Measurements from ENCODE around the gene DLG4.
"Not testable (repeated sequence)": the region's sequence is repeated elsewhere in the genome, so short reads cannot be mapped to it uniquely, and the experiment has no call there.

Gene DLG4

GRCh38 chr17:7211491-7212273 lies 8.0 kb downstream of the DLG4 start:
- DNase-seq: no peak

GRCh38 chr17:7208754-7209460 lies 10.7 kb downstream of the DLG4 start:
- no peak for DNase-seq

- DNase-seq: no peak
These were observed 11.5 kb downstream of the DLG4 start for GRCh38 chr17:7208027-7208571.

GRCh38 chr17:7207120-7208001 lies 12.3 kb downstream of the DLG4 start:
- DNase-seq: no peak

- no peak for DNase-seq
These were observed 14.1 kb downstream of the DLG4 start for GRCh38 chr17:7205561-7205960.

- no peak for DNase-seq
These were observed 14.7 kb downstream of the DLG4 start for GRCh38 chr17:7204828-7205461.

DNA sequence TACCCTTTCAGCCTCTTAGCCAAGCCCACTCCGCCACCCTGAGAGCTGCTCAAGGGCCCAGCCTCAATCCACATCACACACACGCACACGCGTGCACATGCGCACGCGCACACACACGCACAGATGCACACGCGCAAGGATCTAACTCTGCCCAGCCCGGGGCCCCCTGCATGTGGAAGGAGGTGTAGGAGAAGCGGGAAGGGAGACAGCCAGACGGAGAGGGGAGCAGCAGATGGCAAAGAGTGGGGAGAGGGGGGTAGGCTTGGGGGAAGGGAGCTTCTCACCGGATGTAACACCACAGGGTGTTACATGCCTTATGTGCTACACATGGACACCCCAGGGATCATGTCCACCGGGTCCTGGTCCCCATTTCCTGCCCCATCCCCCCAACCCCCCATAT lies 15.3 kb downstream of the DLG4 start:
- DNase-seq: no peak

DNA sequence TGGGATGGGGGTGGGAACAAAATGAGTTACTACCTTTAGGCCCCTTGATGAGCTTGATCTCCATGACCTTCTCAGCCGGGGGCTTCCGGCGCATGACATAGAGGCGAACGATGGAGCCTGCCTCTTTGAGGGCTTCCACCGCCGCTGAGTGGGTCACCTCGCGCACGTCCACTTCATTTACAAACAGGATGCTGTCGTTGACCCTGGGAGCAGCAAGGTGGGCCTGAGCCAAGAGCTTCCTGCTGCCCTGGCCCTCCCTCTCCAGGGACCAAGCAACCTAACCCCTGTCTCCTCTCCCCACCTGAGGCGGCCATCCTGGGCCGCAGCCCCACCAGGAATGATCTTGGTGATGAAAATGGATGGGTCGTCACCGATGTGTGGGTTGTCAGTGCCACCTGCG lies 16.2 kb downstream of the DLG4 start:
- no peak for DNase-seq

DNA sequence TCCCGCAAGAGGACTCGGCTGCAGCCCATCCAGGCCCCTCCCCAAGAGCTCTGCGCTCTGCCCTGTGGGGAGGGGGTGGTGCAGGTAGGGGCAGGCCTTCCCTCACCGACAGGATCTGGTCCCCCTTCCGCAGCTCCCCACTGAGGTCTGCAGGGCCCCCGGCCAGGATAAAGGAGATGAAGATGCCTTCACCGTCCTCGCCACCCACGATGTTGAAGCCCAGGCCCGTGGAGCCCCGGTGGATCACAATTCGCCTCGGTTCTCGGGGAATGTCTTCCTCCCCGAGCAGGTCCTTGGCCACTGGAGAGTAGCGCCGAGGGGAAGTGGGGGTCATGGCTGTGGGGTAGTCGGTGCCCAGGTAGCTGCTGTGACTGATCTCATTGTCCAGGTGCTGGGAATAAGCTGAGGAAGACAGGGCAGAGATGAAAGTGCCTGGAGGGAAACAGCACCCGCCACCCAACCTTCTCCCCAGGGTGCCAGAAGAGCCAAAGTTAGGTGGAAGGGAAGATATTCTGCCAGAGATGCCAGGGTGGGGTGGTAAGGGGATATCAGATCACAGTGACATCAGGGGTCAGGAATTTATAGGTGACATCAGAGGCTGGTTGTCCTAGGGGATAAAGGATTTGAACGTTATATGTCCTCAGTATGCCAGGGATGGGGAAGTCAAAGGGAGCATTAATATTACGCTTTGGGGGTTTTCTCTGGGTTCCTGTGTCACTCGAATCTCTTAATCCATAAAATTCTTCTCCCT lies 22.8 kb downstream of the DLG4 start:
- no peak for DNase-seq

- no peak for DNase-seq
These were observed 23.7 kb downstream of the DLG4 start for GRCh38 chr17:7195971-7196370.

DNA sequence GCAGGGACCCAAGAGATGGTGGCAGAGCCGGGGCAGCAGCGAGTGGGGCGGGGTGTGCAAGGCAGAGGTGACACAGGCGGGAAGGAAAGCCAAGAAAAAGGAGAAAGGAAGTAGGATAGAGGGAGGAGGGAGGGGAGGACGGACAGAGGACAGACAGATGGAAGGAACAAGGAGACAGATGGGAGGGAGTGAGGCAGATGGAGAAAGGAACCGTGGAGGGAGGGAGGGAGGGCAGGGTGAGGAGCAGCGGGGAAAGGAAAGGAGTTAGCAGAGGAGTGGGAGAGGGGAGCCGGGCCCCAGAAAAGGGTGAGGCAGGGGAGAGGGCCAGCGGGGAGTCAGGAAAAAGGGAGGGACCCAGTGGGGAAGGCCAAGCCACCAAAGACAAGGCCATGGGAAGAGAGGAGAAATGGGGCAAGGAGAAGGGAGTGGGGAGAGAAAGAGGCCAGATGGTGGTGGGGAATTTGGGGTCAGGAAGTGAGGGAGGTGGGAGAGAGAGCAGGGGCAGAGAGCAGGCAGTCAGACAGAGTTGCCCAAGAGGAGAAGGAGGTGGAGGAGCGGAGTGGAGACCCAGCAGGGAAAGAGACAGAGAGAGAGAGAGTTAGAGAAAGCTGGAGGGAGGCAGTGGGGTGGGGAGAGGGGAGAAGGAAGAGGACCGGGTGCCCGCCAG lies 27.2 kb downstream of the DLG4 start:
- no peak for DNase-seq

GRCh38 chr17:7191571-7192270 lies 27.9 kb downstream of the DLG4 start:
- no peak for DNase-seq

DNA sequence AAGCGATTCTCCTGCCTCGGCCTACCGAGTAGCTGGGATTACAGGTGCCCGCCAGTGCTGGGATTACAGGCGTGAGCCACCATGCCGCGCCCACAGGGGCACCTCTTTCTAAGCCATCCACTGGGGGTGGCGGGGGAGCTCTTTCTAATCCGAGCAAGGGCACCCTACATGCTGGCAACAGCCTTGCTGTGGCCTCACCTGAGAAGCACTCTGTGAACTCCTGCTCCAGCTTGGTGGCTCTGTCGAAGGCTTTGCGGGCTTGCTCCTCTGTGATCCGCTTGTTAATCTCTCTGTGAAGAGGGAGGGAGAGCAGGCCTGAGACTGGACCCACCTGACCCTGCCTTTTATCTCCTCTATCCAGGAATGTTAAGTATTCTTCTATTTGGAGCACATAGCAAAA lies 28.6 kb downstream of the DLG4 start:
- no peak for DNase-seq

GRCh38 chr17:7190276-7190917 lies 29.2 kb downstream of the DLG4 start:
- no peak for DNase-seq

DNA sequence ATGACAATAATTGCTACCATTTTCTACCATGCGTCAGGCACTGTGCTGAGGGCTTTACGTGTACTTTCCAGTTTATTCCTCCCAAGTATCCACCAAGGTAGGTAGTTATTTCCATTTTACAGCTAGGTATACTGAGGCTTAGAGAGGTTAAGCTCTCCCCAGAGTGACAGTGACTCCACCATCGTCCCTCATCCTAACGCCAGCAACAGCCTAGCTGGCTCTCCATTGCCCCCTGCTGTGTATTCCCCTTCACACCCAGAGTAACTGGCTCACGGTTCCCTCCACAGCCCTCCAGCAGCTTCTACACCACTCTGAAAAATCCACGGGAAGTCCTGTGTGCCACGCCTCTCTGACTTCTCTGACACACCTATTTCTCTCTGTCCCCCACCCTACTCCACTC lies 33.4 kb downstream of the DLG4 start:
- no peak for DNase-seq

- DNase-seq: no peak
These were observed 35.0 kb downstream of the DLG4 start for GRCh38 chr17:7184647-7185046.

- no peak for DNase-seq
These were observed 35.5 kb downstream of the DLG4 start for GRCh38 chr17:7184091-7184488.

GRCh38 chr17:7183433-7184090 lies 36.1 kb downstream of the DLG4 start:
- DNase-seq: no peak

DNA sequence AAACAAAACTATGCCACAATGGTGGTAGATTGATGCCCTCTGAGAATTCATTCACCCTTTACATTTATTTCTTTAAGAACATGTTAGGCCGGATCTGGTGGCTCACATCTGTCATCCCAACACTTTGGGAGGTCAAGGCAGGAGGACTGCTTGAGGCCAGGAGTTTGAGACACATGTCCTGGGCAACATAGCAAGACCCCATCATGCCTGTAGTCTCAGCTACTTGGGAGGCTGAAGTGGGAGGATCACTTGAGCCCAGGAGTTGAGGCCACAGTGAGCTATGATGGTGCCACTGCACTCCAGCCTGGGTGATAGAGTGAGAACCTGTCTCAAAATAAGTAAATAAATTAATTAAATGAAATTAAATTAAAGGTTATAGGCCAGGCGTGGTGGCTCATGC lies 37.5 kb downstream of the DLG4 start:
- not testable (repeated sequence) for DNase-seq

All from KG1 (cell line).